ENCODE measurements around the gene SPINT3.

The SPINT3 gene, protein sequence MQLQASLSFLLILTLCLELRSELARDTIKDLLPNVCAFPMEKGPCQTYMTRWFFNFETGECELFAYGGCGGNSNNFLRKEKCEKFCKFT

DNA sequence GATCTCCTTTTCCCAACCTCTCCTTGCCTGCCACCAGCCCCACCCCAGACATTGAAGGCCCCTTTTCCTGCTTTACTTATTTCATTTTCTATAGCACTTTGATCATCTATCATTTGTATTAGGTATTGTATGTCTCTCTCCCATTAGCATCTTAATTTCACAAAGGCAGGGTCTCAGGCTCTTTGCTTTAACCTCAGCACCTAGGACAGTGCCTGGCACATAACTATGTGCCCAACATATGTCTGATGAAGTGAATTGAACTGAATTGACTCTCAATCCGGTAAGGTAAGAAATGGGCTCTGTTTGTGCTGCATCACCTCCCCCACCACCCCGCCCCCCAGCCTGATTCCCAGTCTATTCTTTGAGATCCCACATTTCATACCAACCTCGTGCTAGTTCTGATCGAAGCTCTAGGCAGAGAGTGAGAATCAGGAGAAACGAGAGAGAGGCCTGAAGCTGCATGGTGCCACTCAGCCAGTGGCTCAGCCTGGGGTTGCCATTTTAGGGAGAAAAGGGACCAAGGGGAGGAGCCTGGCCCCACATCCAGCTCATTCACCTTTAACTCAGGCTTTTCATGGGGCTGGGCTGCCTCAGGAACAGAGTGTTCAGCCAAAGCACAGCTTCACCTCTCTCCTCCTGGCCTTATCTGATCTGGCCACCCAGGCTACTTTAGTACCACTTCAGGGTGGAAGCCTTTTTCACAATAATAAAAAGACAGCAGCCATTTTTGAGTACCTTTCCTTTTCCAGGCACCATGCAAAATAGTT lies at the start of gene SPINT3:
Gene SPINT3 (minus strand): TSS at position 476 of the 767 bp plus-strand sequence. CDS start 14 bp downstream, at position 462.
- CTCF ChIA-PET = interaction anchor here (0.5 kb wide), 1 partner anchor 16 kb away, joined by 3 read pairs; no protein-coding TSS in a partner anchor
- no peaks in the 10 kb centered on the region for H3K4me1 Mint-ChIP-seq
- no peak for DNase-seq
- peaks cover 7% of the 10 kb centered on the region for H3K27me3 Mint-ChIP-seq
- H3K9me3 Mint-ChIP-seq = no peaks in the 10 kb centered on the region
- no peaks in the 10 kb centered on the region for H3K36me3 Mint-ChIP-seq
- no peak within 1 kb of the TSS for H3K4me3 Mint-ChIP-seq
- H3K27ac Mint-ChIP-seq = no peak within 1 kb of the TSS

DNA sequence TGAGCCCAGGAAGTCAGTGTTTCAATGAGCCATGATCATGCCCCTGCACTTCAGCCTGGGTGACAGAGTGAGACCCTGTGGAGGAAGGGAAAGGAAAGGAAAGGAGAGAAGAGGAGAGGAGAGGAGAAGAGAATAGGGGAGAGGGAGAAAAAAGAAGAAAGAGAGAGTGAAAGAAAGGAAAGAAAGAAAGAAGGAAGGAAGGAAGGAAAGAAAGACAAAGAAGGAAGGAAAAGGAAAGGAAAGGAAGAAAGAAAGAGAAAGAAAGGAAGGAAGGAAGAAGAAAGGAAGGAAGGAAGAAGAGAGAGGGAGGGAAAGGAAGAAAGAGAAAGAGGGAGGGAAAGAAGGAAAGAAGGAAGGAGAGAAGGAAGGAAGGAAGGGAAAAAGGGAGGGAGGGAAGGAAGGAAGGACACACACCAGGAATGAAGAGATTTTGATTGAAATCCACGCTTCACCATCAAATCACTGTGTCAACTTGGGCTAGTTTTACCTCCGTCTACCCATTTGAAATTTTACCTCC lies 49.4 kb upstream of the SPINT3 start:
- CTCF ChIA-PET = no interaction called here
- H3K27ac Mint-ChIP-seq = no peak overlapping the region
- H3K4me1 Mint-ChIP-seq = no peaks in the 10 kb centered on the region
- peaks cover 15% of the 10 kb centered on the region for H3K27me3 Mint-ChIP-seq
- H3K4me3 Mint-ChIP-seq = no peak overlapping the region
- no peak for DNase-seq
- no peaks in the 10 kb centered on the region for H3K9me3 Mint-ChIP-seq
- H3K36me3 Mint-ChIP-seq = no peaks in the 10 kb centered on the region

DNA sequence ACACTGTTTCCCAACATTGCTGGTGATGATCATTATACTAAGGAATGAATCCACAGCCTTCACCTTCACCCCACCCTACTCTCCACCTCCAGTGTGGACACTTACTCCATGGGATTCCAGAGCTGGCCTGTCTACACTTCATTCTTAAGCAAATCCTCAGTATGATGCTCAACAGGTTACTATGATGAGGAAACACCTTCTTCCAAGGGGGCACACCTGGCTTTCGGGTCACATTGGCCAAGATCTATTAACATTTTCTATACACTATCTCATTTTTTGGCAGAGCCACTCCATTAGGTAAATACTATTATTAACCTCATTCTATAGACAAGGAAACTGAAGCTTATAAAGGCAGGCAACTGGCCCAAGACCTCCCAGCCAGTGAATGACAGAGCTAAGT lies 39.8 kb upstream of the SPINT3 start:
- CTCF ChIA-PET = no interaction called here
- no peak for DNase-seq
- no peaks in the 10 kb centered on the region for H3K36me3 Mint-ChIP-seq

DNA sequence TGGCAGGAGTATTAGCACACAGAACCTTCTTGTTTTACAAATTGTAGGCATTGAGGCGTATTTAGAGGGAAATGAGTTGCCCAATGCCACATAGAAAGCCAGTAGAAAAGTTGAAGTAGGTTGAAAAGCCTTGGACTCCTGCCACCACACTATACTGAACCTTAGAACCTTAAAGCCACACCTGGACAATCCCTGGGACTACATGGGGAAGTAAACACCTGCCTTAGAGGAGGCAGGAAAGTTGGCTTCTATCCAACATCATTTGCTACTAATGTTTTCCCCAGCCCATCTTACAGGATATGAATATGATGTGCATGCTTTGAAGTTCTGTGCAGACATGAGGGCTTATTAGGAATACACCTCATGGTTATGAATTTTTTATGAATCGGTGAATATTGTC lies 37.0 kb upstream of the SPINT3 start:
- DNase-seq = no peak
- H3K9me3 Mint-ChIP-seq = no peaks in the 10 kb centered on the region
- no peak overlapping the region for H3K27ac Mint-ChIP-seq
- H3K36me3 Mint-ChIP-seq = no peaks in the 10 kb centered on the region
- H3K4me1 Mint-ChIP-seq = no peaks in the 10 kb centered on the region
- peaks cover 15% of the 10 kb centered on the region for H3K27me3 Mint-ChIP-seq
- CTCF ChIA-PET = no interaction called here
- no peak overlapping the region for H3K4me3 Mint-ChIP-seq

More for the DNA sequence above, 39.8 kb upstream of the SPINT3 start:
- no peak overlapping the region for H3K27ac Mint-ChIP-seq
- no peaks in the 10 kb centered on the region for H3K27me3 Mint-ChIP-seq
- H3K4me1 Mint-ChIP-seq = no peaks in the 10 kb centered on the region
- H3K9me3 Mint-ChIP-seq = no peaks in the 10 kb centered on the region
- H3K4me3 Mint-ChIP-seq = no peak overlapping the region

DNA sequence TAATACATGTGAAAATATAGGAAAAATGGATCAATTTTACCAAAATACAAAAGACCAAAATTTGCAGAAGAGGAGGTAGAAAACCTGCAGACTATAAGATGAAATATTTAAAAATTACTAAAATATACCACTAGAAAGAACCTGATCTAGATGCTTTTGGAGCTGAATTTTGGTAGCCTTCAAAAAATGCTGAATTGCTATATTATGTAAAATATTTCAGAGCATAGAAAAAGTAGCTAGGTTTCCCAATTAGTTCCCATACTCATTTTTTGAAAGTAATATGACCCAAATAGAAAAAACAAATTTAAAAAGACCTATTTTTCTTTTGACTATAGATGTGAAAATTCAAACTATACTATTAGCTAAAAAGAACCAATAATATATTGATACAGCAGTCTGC lies 35.3 kb upstream of the SPINT3 start:
- no peaks in the 10 kb centered on the region for H3K9me3 Mint-ChIP-seq
- peaks cover 24% of the 10 kb centered on the region for H3K27me3 Mint-ChIP-seq
- CTCF ChIA-PET = interaction anchor here (1.1 kb wide), 1 partner anchor 101 kb away, joined by 3 read pairs; no protein-coding TSS in a partner anchor
- no peak for DNase-seq
- H3K27ac Mint-ChIP-seq = no peak overlapping the region
- H3K4me1 Mint-ChIP-seq = no peaks in the 10 kb centered on the region
- H3K4me3 Mint-ChIP-seq = no peak overlapping the region
- H3K36me3 Mint-ChIP-seq = no peaks in the 10 kb centered on the region

DNA sequence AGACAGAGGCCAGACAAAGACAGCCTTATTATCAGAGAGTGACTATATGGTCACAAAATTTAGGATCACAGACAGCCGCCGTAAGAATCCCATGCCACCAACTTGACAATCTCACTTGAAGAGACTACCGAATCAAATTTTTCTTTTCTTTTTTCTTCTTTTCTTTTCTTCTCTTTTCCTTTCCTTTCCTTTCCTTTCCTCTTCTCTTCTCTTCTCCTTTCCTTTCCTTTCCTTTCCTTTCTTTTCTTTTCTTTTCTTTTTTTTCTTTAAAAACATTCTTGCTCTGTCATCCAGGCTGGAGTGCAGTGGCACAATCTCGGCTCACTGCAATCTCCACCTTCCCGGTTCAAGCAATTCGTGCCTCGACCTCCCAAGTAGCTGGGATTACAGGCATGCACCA lies 33.0 kb upstream of the SPINT3 start:
- CTCF ChIA-PET = no interaction called here
- no peaks in the 10 kb centered on the region for H3K4me1 Mint-ChIP-seq
- no peak overlapping the region for H3K27ac Mint-ChIP-seq
- H3K4me3 Mint-ChIP-seq = no peak overlapping the region
- no peaks in the 10 kb centered on the region for H3K9me3 Mint-ChIP-seq
- no peaks in the 10 kb centered on the region for H3K36me3 Mint-ChIP-seq
- no peak for DNase-seq
- H3K27me3 Mint-ChIP-seq = peaks cover 38% of the 10 kb centered on the region

DNA sequence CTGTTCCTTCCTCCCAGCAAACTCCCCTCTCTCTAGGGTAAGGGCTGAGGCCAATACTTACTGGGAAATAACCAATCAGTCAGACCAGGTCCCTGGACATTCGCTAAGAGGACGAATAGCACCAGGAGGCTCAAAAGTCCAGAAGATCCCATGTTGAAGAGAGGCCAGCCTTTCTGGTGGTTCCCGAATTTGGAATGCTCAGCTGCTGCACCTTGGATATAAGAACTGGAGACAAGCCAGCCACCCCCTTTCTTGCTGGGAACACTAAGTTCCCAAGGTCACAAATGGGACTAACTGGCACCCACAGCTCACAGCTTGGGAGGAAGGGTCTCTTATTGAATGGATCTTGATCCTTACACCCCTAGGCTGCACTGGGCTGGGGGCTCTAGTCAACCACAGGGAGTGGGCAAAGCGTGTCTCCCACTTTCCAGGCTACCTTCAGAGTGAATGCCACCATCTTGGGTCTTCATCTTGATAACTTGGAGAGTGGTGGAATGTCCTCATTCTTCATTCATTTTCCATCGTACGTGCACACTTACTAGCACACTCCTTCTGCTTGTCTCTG lies 31.9 kb upstream of the SPINT3 start, which contains the start of gene EPPIN:
Gene EPPIN (minus strand): TSS at position 196 of the 565 bp plus-strand sequence. CDS start 44 bp downstream, at position 152.
- no peak within 1 kb of the TSS for H3K4me3 Mint-ChIP-seq
- CTCF ChIA-PET = no interaction called here
- no peaks in the 10 kb centered on the region for H3K9me3 Mint-ChIP-seq
- no peak within 1 kb of the TSS for H3K27ac Mint-ChIP-seq
- H3K4me1 Mint-ChIP-seq = no peaks in the 10 kb centered on the region
- H3K27me3 Mint-ChIP-seq = peaks cover 41% of the 10 kb centered on the region
- no peak for DNase-seq
- H3K36me3 Mint-ChIP-seq = no peaks in the 10 kb centered on the region

DNA sequence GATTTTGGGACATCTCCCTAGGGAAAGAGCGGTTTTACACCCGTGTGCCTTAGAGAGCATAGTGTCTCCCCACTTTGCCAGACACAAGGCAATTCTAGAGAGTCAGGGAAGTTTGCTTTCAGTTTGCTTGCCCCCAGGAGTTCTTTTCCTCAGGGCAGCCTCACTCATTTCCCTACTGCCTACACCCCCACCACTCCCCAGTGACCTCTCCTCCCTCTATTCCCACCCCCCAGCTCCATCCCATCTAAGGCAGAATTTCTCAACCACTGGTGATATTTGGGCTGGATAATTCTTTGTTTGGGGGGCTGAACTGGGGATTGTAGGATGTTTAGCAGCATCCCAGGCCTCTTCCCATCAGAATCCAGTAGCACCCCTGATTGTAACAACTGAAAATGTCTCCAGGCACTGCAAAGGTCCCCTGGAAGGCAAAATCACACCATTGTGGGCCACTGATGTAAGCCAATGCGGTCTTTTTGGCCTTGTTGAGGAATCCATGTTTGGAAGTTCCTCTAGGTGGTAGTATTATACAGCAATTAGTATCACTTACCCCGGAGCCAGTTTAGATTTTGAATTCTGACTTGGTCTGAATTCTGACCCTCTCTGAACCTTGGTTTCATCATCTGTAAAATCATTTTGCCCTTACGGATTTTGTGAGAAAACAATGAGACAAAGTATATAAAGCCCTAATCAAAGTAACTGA lies 30.5 kb upstream of the SPINT3 start:
- H3K27ac Mint-ChIP-seq = no peak overlapping the region
- H3K9me3 Mint-ChIP-seq = no peaks in the 10 kb centered on the region
- DNase-seq = no peak
- no peaks in the 10 kb centered on the region for H3K4me1 Mint-ChIP-seq
- H3K36me3 Mint-ChIP-seq = no peaks in the 10 kb centered on the region
- H3K27me3 Mint-ChIP-seq = peaks cover 47% of the 10 kb centered on the region
- CTCF ChIA-PET = interaction anchor here (1.5 kb wide), 1 partner anchor 50 kb away, joined by 3 read pairs; no protein-coding TSS in a partner anchor
- H3K4me3 Mint-ChIP-seq = no peak overlapping the region

DNA sequence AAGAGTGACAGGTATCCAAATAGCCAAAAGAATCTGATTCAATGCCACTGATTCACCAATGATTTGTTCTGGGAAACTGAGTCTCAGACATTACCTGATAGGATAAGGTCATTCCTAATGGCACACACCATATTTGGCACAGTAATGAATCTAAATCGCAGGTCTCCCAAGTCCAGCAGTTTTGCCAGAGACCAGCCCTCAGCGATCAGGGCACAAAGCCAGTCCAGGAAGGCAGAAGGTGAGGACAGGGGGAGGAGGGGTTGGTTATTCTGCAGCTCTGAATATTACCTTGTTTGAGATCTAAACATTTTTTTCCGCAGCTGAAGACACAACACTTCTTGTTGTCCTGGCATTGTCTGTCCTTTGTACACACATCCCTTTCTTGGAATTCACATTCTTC lies 29.9 kb upstream of the SPINT3 start:
- Mint-ChIP-seq H3K4me3 (no peak overlapping the region), H3K27me3 (peaks cover 47% of the 10 kb centered on the region), H3K4me1 (no peaks in the 10 kb centered on the region), H3K9me3 (no peaks in the 10 kb centered on the region), H3K36me3 (no peaks in the 10 kb centered on the region), H3K27ac (no peak overlapping the region)
- DNase-seq = no peak
- CTCF ChIA-PET = interaction anchor here (1.5 kb wide), 1 partner anchor 50 kb away, joined by 3 read pairs; no protein-coding TSS in a partner anchor

DNA sequence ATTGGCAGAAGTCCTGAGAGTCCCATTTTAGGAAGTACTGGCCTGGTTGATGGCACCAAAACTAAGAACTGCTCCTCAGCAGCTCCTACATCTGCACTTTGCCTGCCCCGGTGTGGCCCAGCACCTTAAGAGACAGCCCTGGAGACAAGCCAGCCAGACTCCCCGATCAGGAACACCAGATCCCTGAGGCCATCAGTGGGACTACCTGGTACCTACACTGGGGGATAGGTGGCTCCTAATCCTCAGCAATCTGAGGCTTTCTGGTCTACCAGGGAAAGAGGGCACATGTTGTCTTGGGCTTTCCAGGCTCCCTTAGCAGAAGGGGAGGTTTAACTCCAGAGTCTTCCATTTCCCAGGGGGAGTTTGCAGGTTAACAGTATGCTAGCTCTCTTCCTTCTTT lies 24.0 kb upstream of the SPINT3 start, which contains the start of gene WFDC6:
Gene WFDC6 (minus strand): TSS at position 101 of the 400 bp plus-strand sequence. CDS start 75 bp downstream, at position 26.
- Mint-ChIP-seq H3K27me3 (peaks cover 38% of the 10 kb centered on the region), H3K4me1 (no peaks in the 10 kb centered on the region), H3K4me3 (no peak within 1 kb of the TSS), H3K27ac (no peak within 1 kb of the TSS), H3K36me3 (no peaks in the 10 kb centered on the region), H3K9me3 (no peaks in the 10 kb centered on the region)
- no peak for DNase-seq
- CTCF ChIA-PET = no interaction called here

DNA sequence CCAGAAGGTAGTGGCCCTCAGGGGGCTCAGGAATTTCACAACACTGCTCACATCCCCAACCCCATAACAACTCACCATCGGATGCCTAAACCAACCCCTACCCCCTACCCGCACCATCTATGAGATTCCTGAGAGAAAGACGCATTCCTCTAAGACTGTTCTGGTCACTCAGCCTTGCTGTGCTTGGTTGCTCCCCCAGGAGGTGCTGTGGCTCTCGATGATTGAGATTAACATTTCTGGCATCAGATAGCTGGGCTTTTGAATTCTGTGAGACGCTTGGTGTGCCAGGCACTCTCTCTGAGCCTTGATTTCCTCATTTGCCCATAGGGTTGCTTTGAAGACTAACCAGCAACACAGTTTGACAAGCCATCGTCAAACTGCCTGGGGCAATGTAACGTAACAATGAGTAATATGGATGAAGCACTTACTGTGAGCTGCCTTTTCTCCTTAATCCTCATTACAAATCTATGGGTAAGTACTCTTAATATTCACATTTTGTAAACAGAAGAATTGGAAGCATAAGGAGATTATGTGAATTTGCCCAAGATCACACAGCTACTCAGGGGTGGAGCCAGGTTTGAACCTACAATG lies 22.9 kb upstream of the SPINT3 start:
- Mint-ChIP-seq H3K36me3 (no peaks in the 10 kb centered on the region), H3K9me3 (no peaks in the 10 kb centered on the region), H3K4me1 (no peaks in the 10 kb centered on the region), H3K27me3 (peaks cover 34% of the 10 kb centered on the region), H3K27ac (no peak overlapping the region), H3K4me3 (no peak overlapping the region)
- DNase-seq = no peak
- CTCF ChIA-PET = no interaction called here

DNA sequence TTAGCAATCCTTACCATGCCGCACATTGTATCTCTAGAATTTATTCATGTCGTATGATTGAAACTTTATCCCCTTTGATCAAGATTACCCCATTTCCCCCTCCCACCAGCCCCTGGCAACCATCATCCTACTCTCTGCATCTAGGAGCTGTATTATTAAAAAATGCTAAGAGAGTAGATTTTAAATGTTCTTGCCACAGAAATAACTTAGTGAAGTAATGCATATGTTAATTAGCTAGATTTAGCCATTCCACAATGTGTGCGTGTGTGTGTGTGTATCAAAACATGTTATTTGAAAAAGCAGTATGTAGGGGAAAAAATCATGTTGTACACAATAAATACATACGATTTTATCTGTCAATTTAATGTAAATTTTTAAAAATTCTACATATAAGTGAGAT lies 11.9 kb upstream of the SPINT3 start:
- CTCF ChIA-PET = interaction anchor here (1.7 kb wide), 1 partner anchor 243 kb away, joined by 6 read pairs; no protein-coding TSS in a partner anchor
- Mint-ChIP-seq H3K9me3 (no peaks in the 10 kb centered on the region), H3K36me3 (no peaks in the 10 kb centered on the region), H3K4me3 (no peak overlapping the region), H3K27ac (no peak overlapping the region), H3K27me3 (peaks cover 23% of the 10 kb centered on the region), H3K4me1 (no peaks in the 10 kb centered on the region)
- no peak for DNase-seq

DNA sequence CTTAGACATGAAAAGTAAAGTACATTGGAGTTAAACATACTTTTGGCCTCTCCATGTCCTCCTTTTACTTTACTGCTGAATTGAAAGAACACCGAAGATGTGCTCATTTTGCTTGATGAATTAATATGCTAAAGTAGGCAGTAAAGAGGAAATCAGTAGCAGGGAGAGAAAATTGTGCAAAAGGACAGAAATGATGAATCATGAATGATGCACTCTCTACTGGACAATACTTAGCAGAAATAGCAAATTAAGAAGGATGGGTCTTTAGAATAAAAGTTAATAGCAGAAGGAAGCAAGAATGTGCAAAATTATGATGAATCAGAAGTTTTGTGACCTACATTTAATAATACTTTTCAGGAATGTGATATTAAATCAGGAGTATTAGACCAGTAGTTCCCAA lies 8.4 kb upstream of the SPINT3 start:
- Mint-ChIP-seq H3K36me3 (no peaks in the 10 kb centered on the region), H3K27me3 (peaks cover 23% of the 10 kb centered on the region), H3K4me1 (no peaks in the 10 kb centered on the region), H3K27ac (no peak overlapping the region), H3K4me3 (no peak overlapping the region), H3K9me3 (no peaks in the 10 kb centered on the region)
- CTCF ChIA-PET = no interaction called here
- DNase-seq = no peak

DNA sequence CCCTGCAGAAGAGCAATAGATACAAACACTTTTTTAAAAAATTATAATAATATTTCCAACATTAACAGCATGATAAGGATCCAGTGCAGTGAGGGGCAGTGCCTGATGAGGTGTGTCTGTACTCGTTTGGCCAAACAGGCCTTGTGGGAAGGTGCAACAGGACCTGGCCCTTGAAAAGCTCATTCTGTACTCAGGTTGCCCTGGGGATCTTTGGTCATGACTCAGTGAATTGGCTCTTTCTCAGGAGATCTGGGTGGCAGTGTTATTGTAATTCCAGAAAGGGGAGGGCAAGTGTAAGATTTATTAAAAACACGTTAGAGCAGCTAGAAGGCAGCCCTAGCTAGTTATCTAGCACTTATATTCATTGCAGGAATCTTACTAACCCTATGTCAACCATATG lies 2.9 kb upstream of the SPINT3 start:
- Mint-ChIP-seq H3K36me3 (no peaks in the 10 kb centered on the region), H3K4me3 (no peak overlapping the region), H3K27me3 (peaks cover 3% of the 10 kb centered on the region), H3K9me3 (no peaks in the 10 kb centered on the region), H3K4me1 (no peaks in the 10 kb centered on the region), H3K27ac (no peak overlapping the region)
- CTCF ChIA-PET = no interaction called here
- DNase-seq = no peak

Data from activated naive CD4-positive, alpha-beta T cell treated with anti-CD3 and anti-CD28 coated beads, Interleukin-2, amount 10 ng/mL, durations not matched to agents 7 days and 5 days (primary cell).